Upper lobe of left lung (tissue), 6 donors: Measurements from ENCODE around the gene EXOC4. TPM values are rescaled to one million over a fixed set of nuclear protein-coding genes. Genes with fewer than 3 reads are reported as not detected.

ENCODE experiments used
- ATAC-seq, 2 donors: fragments of 200-7000 bp; cut with Tn5 transposase; one replicate each; pipeline ENCODE4 v1.9.1; 2022; ENCODE audit warnings: mild to moderate bottlenecking in 2 of 2, moderate library complexity in 2 of 2; ENCODE audit not compliant: low FRiP score in 2 of 2
- DNase-seq, 2 donors: peaks; one replicate each; pipeline ENCODE4 v3.0.0-alpha.2; 2019 to 2020
- H3K27ac ChIP-seq, 4 donors: fragments of 200-600 bp; sonication (generic); one replicate each; pipeline ENCODE4 v1.5.1; 2016 to 2019
- H3K27me3 ChIP-seq, 4 donors: fragments of 200-600 bp; sonication (generic); one replicate each; pipeline ENCODE4 v1.5.1; 2017 to 2019
- H3K36me3 ChIP-seq, 4 donors: fragments of 200-600 bp; sonication (generic); one replicate each; pipeline ENCODE4 v1.5.1; 2016 to 2019
- H3K4me1 ChIP-seq, 4 donors: fragments of 200-600 bp; sonication (generic); one replicate each; pipeline ENCODE4 v1.5.1; 2018 to 2019
- H3K4me3 ChIP-seq, 4 donors: fragments of 200-600 bp; sonication (generic); one replicate each; pipeline ENCODE4 v1.5.1; 2017 to 2019; ENCODE audit warnings: mild to moderate bottlenecking in 2 of 4, moderate library complexity in 1 of 4
- H3K9me3 ChIP-seq, 4 donors: fragments of 200-600 bp; sonication (generic); one replicate each; pipeline ENCODE4 v1.5.1; 2018 to 2019
- CTCF ChIP-seq, 6 experiments: fragments of 450-650 bp in 4 of 6; fragments of 200-600 bp in 2 of 6; sonication (generic) in 2 of 6; IDR thresholded peaks; one replicate each; pipeline ENCODE4 v1.5.1; 2016 to 2019; ENCODE audit warnings: antibody characterized with exemption in 6 of 6
- EP300 ChIP-seq, 4 donors: sonication (generic); formaldehyde crosslinking; IDR thresholded peaks; one replicate each; pipeline ENCODE4 v1.5.1; 2017; ENCODE audit warnings: antibody characterized with exemption in 4 of 4, control low read depth in 2 of 4
- POLR2A ChIP-seq, 4 donors: fragments of 450-650 bp; IDR thresholded peaks; one replicate each; pipeline ENCODE4 v1.5.1; 2016 to 2017; ENCODE audit warnings: antibody characterized with exemption in 4 of 4, mild to moderate bottlenecking in 2 of 4
- POLR2AphosphoS5 ChIP-seq, 2 donors: sonication (generic); formaldehyde crosslinking; IDR thresholded peaks; one replicate each; pipeline ENCODE4 v1.5.1; 2017; ENCODE audit warnings: antibody characterized with exemption in 2 of 2
- WGBS, 2 donors: methylation state at CpG; one replicate each; pipeline ENCODE4 v1.1.5; 2017 to 2018; 5-methylcytosine and 5-hydroxymethylcytosine counted together
- total RNA-seq, 6 donors: library from RNA; depleted of rRNA in 4 of 6; stranded (reverse); fragments of >200 nt in 4 of 6; gene quantifications; one replicate each; pipeline versions ENCODE4 v1.1.0 to v1.2.1, GENCODE V29; 2016 to 2021
- donor health status: DM: no; HTN: no; CAD: no; lungs with moderate emphysema.
- donor health status: DM: no; HTN: yes; CAD: no; lungs with severe emphysema.

Gene EXOC4
- total RNA-seq, 6 donors from 2014 or later = 56.3 to 325 (median 99.4) TPM

GRCh38 chr7:133646472-133647315 is 393.8 kb downstream of the EXOC4 start:
- no peak for DNase-seq
- H3K36me3 ChIP-seq = no peaks in the 10 kb centered on the region
- ATAC-seq = no peak

GRCh38 chr7:133649593-133649992 is 396.7 kb downstream of the EXOC4 start:
- peak; percentile 41 to 85 for ATAC-seq
- TF ChIP-seq CTCF (IDR thresholded peaks at IDR 0.05) (no peak), POLR2AphosphoS5 (IDR thresholded peaks at IDR 0.05) (no peak), EP300 (IDR thresholded peaks at IDR 0.05) (no peak)
- H3K27ac ChIP-seq = peak overlapping the region in 1 of 4 donors; percentile 7
- peaks cover 5 to 21% (median 12%) of the 10 kb centered on the region in 4 donors for H3K4me1 ChIP-seq
- H3K9me3 ChIP-seq = no peaks in the 10 kb centered on the region
- WGBS, 2 donors = 54 to 81% methylated on average over 1 of the region's 1 CpG
- H3K4me3 ChIP-seq = no peak overlapping the region
- H3K36me3 ChIP-seq = no peaks in the 10 kb centered on the region
- no peak for DNase-seq
- H3K27me3 ChIP-seq = no peaks in the 10 kb centered on the region

More at GRCh38 chr7:133646472-133647315, 393.8 kb downstream of the EXOC4 start:
- Histone ChIP-seq H3K27ac (no peak overlapping the region), H3K9me3 (no peaks in the 10 kb centered on the region), H3K27me3 (no peaks in the 10 kb centered on the region), H3K4me3 (no peak overlapping the region), H3K4me1 (peaks cover 5 to 21% (median 12%) of the 10 kb centered on the region in 4 donors)
- TF ChIP-seq EP300 (IDR thresholded peaks at IDR 0.05) (no peak), POLR2A (IDR thresholded peaks at IDR 0.05) (no peak), POLR2AphosphoS5 (IDR thresholded peaks at IDR 0.05) (no peak), CTCF (IDR thresholded peaks at IDR 0.05) (no peak)
- 80 to 94% methylated on average over 7 of the region's 7 CpGs for WGBS, 2 donors

GRCh38 chr7:133650069-133650468 is 397.2 kb downstream of the EXOC4 start:
- no peaks in the 10 kb centered on the region for H3K9me3 ChIP-seq
- H3K36me3 ChIP-seq = no peaks in the 10 kb centered on the region
- H3K4me1 ChIP-seq = peaks cover 5 to 21% (median 12%) of the 10 kb centered on the region in 4 donors
- H3K4me3 ChIP-seq = no peak overlapping the region
- H3K27me3 ChIP-seq = no peaks in the 10 kb centered on the region
- TF ChIP-seq CTCF (IDR thresholded peaks at IDR 0.05) (no peak), EP300 (IDR thresholded peaks at IDR 0.05) (no peak), POLR2AphosphoS5 (IDR thresholded peaks at IDR 0.05) (no peak), POLR2A (IDR thresholded peaks at IDR 0.05) (no peak)
- H3K27ac ChIP-seq = peak overlapping the region in 1 of 4 donors; percentile 7
- DNase-seq (no peak), ATAC-seq (peak in 1 of 2 donors; percentile 62)
- 35 to 43% methylated on average over 3 of the region's 3 CpGs for WGBS, 2 donors

- TF ChIP-seq POLR2A (IDR thresholded peaks at IDR 0.05) = no peak
- no peak for TF ChIP-seq CTCF (IDR thresholded peaks at IDR 0.05)
- no peak for TF ChIP-seq EP300 (IDR thresholded peaks at IDR 0.05)
- no peak for TF ChIP-seq POLR2AphosphoS5 (IDR thresholded peaks at IDR 0.05)
Observed at GRCh38 chr7:133650487-133651300, 397.8 kb downstream of the EXOC4 start.

More at GRCh38 chr7:133650487-133651300, 397.8 kb downstream of the EXOC4 start:
- no peak overlapping the region for H3K4me3 ChIP-seq
- peak overlapping the region in 1 of 4 donors; percentile 7 for H3K27ac ChIP-seq
- H3K27me3 ChIP-seq = no peaks in the 10 kb centered on the region
- no peaks in the 10 kb centered on the region for H3K36me3 ChIP-seq
- DNase-seq = no peak
- H3K9me3 ChIP-seq = no peaks in the 10 kb centered on the region
- 52 to 57% methylated on average over 5 of the region's 5 CpGs for WGBS, 2 donors
- H3K4me1 ChIP-seq = peaks cover 5 to 17% (median 12%) of the 10 kb centered on the region in 4 donors
- peak in 1 of 2 donors; percentile 40 for ATAC-seq
